ENCODE measurements around the gene TBC1D23.

DNA sequence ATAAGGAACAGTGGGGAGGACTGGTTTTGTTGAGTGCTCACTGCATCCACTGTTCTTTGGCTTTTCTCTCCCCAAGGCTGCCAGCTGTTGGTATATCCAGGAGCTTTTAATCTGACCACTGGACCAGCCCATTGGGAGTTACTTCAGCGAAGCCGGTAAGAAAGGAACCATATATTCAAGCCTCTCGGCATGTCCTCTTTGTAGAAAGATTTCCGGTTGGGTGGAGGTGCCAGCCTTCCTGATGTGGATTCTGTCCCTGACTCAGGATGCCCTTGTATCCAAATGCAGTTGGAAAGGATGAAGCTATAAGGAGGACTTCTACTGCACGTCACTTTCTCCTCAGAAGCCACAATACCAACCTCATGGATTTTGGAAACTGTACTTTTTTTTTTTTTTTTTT is 87.9 kb downstream of the TBC1D23 start:
- TF ChIP-seq CTCF (IDR thresholded peaks at IDR 0.05 in 8 of 11, conservative IDR thresholded peaks at IDR 0.05 in 3 of 11): no peak
- TF ChIP-seq POLR2A (IDR thresholded peaks at IDR 0.05): no peak
- no peak for TF ChIP-seq POLR2AphosphoS5 (IDR thresholded peaks at IDR 0.05)
